Measurements from ENCODE around the gene RGS7.

Gene RGS7

GRCh38 chr1:240854367-240854766 is 502.6 kb downstream of the RGS7 start:
- Histone ChIP-seq H3K27me3 (ENCODE audit: insufficient read depth, low read length, poor library complexity, severe bottlenecking) (no peaks in the 10 kb centered on the region), H4K20me1 (ENCODE audit: insufficient read depth, low read length, poor library complexity, severe bottlenecking) (no peaks in the 10 kb centered on the region), H3K4me3 (ENCODE audit: low read length, poor library complexity, severe bottlenecking) (no peak overlapping the region), H3K79me2 (ENCODE audit: insufficient read depth, low read length) (no peaks in the 10 kb centered on the region), H3F3A (ENCODE audit: low read depth) (no peaks in the 10 kb centered on the region), H2AFZ (ENCODE audit: low read length) (no peak overlapping the region), H3K9ac (ENCODE audit: low read depth, low read length, poor library complexity, severe bottlenecking) (no peak overlapping the region), H3K9me3 (ENCODE audit: insufficient read depth, low read depth, low read length) (no peaks in the 10 kb centered on the region; the same call in 1 of the 2 replicates), H3K36me3 (ENCODE audit: insufficient read depth, low read length) (no peaks in the 10 kb centered on the region), H3K4me2 (ENCODE audit: low read depth, low read length, poor library complexity, severe bottlenecking) (no peak overlapping the region), H3K9me2 (replicated peaks; ENCODE audit: low read depth, low read length) (no peaks in the 10 kb centered on the region), H3K4me1 (ENCODE audit: insufficient read depth, low read length, poor library complexity, severe bottlenecking) (no peaks in the 10 kb centered on the region)
- TF ChIP-seq CTCF (conservative IDR thresholded peaks at IDR 0.05; ENCODE audit: low read length) (no peak), EZH2phosphoT487 (IDR thresholded peaks at IDR 0.05; ENCODE audit: borderline replicate concordance) (no peak)

- no peaks in the 10 kb centered on the region for H3K79me2 ChIP-seq (ENCODE audit: insufficient read depth, low read length)
- H3K9me3 ChIP-seq (ENCODE audit: insufficient read depth, low read depth, low read length), result no peaks in the 10 kb centered on the region; the same call in 1 of the 2 replicates
- H3K27me3 ChIP-seq (ENCODE audit: insufficient read depth, low read length, poor library complexity, severe bottlenecking), result no peaks in the 10 kb centered on the region
- no peak overlapping the region for H3K9ac ChIP-seq (ENCODE audit: low read depth, low read length, poor library complexity, severe bottlenecking)
- H2AFZ ChIP-seq (ENCODE audit: low read length), result no peak overlapping the region
- TF ChIP-seq EZH2phosphoT487 (IDR thresholded peaks at IDR 0.05; ENCODE audit: borderline replicate concordance) (no peak), CTCF (conservative IDR thresholded peaks at IDR 0.05; ENCODE audit: low read length) (no peak)
- no peaks in the 10 kb centered on the region for H3F3A ChIP-seq (ENCODE audit: low read depth)
- H3K9me2 ChIP-seq (replicated peaks; ENCODE audit: low read depth, low read length), result no peaks in the 10 kb centered on the region
- H4K20me1 ChIP-seq (ENCODE audit: insufficient read depth, low read length, poor library complexity, severe bottlenecking), result no peaks in the 10 kb centered on the region
- no peaks in the 10 kb centered on the region for H3K4me1 ChIP-seq (ENCODE audit: insufficient read depth, low read length, poor library complexity, severe bottlenecking)
- H3K4me3 ChIP-seq (ENCODE audit: low read length, poor library complexity, severe bottlenecking), result no peak overlapping the region
- H3K4me2 ChIP-seq (ENCODE audit: low read depth, low read length, poor library complexity, severe bottlenecking), result no peak overlapping the region
- H3K36me3 ChIP-seq (ENCODE audit: insufficient read depth, low read length), result no peaks in the 10 kb centered on the region
These were observed 509.7 kb downstream of the RGS7 start for GRCh38 chr1:240847325-240847724.

GRCh38 chr1:240844486-240844885 is 512.5 kb downstream of the RGS7 start:
- no peaks in the 10 kb centered on the region for H3K9me2 ChIP-seq (replicated peaks; ENCODE audit: low read depth, low read length)
- no peaks in the 10 kb centered on the region for H3F3A ChIP-seq (ENCODE audit: low read depth)
- no peak overlapping the region for H3K9ac ChIP-seq (ENCODE audit: low read depth, low read length, poor library complexity, severe bottlenecking)
- no peaks in the 10 kb centered on the region for H3K27me3 ChIP-seq (ENCODE audit: insufficient read depth, low read length, poor library complexity, severe bottlenecking)
- no peak overlapping the region for H3K4me3 ChIP-seq (ENCODE audit: low read length, poor library complexity, severe bottlenecking)
- H3K9me3 ChIP-seq (ENCODE audit: insufficient read depth, low read depth, low read length), result no peaks in the 10 kb centered on the region
- H4K20me1 ChIP-seq (ENCODE audit: insufficient read depth, low read length, poor library complexity, severe bottlenecking), result no peaks in the 10 kb centered on the region
- no peak overlapping the region for H3K4me2 ChIP-seq (ENCODE audit: low read depth, low read length, poor library complexity, severe bottlenecking)
- no peaks in the 10 kb centered on the region for H3K79me2 ChIP-seq (ENCODE audit: insufficient read depth, low read length)
- TF ChIP-seq CTCF (conservative IDR thresholded peaks at IDR 0.05; ENCODE audit: low read length) (no peak), EZH2phosphoT487 (IDR thresholded peaks at IDR 0.05; ENCODE audit: borderline replicate concordance) (no peak)
- no peaks in the 10 kb centered on the region for H3K36me3 ChIP-seq (ENCODE audit: insufficient read depth, low read length)
- no peak overlapping the region for H2AFZ ChIP-seq (ENCODE audit: low read length)
- no peaks in the 10 kb centered on the region for H3K4me1 ChIP-seq (ENCODE audit: insufficient read depth, low read length, poor library complexity, severe bottlenecking)
